ENCODE data around the gene GDF7.

The GDF7 gene

DNA sequence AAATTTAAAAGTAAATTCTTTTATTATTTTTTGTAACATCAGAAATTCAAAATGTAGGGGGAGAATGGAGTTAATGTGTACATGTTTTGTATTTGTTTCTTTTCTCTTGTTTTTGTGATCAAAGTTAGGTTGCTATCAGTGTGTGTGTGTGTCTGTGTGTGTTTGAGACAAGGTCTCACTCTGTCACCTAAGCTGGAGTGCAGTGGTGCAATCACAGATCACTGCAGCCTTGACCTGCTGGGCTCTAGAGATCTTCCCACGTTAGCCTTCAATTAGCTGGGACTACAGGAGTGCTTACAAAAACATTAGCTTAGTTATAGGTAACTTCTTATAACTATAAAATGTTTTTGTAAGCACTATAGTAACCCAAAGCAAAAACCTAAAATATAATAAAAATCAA lies 50.7 kb downstream of the GDF7 start:
- TF ChIP-seq, protein P1, sequence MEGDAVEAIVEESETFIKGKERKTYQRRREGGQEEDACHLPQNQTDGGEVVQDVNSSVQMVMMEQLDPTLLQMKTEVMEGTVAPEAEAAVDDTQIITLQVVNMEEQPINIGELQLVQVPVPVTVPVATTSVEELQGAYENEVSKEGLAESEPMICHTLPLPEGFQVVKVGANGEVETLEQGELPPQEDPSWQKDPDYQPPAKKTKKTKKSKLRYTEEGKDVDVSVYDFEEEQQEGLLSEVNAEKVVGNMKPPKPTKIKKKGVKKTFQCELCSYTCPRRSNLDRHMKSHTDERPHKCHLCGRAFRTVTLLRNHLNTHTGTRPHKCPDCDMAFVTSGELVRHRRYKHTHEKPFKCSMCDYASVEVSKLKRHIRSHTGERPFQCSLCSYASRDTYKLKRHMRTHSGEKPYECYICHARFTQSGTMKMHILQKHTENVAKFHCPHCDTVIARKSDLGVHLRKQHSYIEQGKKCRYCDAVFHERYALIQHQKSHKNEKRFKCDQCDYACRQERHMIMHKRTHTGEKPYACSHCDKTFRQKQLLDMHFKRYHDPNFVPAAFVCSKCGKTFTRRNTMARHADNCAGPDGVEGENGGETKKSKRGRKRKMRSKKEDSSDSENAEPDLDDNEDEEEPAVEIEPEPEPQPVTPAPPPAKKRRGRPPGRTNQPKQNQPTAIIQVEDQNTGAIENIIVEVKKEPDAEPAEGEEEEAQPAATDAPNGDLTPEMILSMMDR (IDR thresholded peaks at IDR 0.05; ENCODE audit: low read depth, low read length, missing control alignments), result no peak
- no peak overlapping the region for H3K4me3 ChIP-seq (ENCODE audit: low read depth, low read length)
- DNase-seq (ENCODE audit: low read depth), result no peak

DNA sequence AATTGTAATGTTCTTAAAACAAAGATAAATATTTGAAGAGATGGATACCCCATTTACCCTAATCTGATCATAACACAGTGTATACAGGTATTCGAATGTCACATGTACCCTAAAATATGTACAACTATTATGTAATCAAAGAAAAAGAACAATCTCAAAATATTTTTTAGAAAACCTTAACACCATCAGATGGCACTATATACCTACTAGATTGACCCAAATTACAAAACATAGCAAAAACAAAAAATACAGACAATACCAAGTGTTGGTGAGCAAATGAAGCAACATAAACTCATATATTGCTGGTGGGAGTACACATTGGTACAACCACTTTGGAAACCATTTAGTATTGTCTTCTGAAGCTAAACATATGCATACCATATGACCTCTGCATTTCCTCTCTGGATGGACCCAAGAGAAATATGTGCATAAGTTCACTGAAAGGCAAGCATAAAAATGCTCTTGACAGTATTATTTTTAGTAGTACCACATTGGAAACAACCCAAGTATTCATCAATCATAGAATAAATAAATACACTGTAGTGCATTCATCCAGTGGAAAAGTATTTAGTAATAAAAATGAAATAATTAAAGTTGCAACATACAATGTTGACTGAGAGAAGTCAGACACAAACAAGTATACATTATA lies 55.8 kb downstream of the GDF7 start:
- no peak for DNase-seq (ENCODE audit: low read depth)

DNA sequence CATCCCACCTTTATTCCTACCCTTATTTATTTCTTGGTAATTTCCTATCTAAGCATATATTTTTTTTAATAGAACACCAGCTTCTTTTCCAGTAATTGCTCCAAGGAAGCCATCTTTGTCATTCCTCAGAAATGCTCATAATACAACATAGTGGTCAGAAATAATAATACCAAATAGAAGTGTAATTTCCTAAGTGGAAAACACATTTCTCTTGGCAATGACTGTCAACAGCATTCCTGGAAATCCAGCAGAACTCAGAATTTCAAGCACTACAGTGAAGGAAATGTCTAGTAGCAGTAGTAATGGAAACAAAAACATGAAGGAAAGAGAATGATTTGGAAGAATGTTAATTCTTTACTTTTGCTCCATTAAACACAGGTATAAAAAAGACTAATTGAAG lies 56.6 kb downstream of the GDF7 start:
- TF ChIP-seq, protein P1 (IDR thresholded peaks at IDR 0.05; ENCODE audit: low read depth, low read length, missing control alignments), result no peak
- H3K4me3 ChIP-seq (ENCODE audit: low read depth, low read length), result no peak overlapping the region
- DNase-seq (ENCODE audit: low read depth), result no peak

More for the DNA sequence above, 55.8 kb downstream of the GDF7 start:
- TF ChIP-seq, protein P1 (IDR thresholded peaks at IDR 0.05; ENCODE audit: low read depth, low read length, missing control alignments), result no peak
- H3K4me3 ChIP-seq (ENCODE audit: low read depth, low read length), result no peak overlapping the region

DNA sequence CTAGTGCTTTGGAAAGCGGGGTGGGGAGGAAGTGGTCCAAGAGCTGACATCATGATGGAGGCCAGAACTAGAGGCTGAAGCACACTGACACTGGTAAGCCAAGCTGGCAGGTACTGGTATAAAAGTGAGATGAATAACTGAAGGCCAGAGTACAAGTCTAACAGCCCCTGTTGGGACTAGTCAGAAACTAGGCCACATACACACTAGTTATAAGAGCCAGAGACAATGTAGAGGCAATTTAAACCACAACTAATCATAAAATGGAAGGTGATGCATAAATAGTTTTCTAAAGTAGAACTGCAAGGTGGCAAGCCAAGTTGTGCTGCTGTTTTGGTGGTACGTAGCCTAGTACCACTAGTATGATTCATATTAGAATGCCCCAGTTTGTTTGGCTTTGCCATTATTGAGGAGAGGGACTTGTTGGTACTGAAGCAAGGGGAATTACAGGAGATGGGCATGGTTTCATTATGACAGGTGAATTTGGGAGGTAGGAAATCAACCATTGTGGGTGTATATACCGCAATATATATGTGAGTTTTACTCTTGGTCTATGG lies 57.6 kb downstream of the GDF7 start:
- DNase-seq (ENCODE audit: low read depth), result no peak
- H3K4me3 ChIP-seq (ENCODE audit: low read depth, low read length), result no peak overlapping the region
- TF ChIP-seq, protein P1 (IDR thresholded peaks at IDR 0.05; ENCODE audit: low read depth, low read length, missing control alignments), result no peak

DNA sequence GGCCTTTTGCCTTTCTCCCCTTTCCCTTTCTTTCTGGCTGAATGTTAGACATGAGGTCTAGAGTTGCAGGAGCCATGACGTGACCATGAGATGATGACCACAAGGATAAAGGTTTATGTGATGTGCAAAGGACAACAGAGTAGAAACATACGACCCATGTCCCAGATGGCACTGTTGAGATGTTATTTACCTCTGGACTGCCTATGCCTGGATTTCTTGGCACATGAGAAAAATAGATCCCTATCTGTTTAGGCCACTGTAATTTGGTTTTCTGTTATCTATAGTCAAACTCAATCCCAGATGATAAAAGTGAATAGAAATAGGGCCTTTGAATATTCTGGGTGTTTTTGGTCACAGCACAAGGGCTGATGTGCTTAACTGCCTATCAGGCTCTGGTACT lies 58.8 kb downstream of the GDF7 start:
- no peak for DNase-seq (ENCODE audit: low read depth)
- H3K4me3 ChIP-seq (ENCODE audit: low read depth, low read length), result no peak overlapping the region
- TF ChIP-seq, protein P1 (IDR thresholded peaks at IDR 0.05; ENCODE audit: low read depth, low read length, missing control alignments), result no peak

DNA sequence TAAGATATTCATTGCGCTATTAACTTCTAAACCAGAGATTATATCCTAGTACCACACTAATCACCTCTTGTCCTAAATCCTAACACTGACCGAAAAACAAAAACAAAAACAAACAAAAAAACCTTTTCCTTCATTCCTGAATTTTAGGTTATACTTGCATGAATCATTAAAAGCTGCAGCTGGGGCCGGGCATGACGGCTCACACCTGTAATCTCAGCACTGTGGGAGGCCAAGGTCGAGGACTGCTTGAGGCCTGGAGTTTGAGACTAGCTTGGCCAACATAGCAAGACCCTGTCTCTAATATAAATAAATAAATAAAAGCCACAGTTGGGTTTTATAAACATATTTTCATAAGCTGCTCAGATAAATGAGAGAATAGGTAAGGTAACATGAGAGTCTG lies 60.0 kb downstream of the GDF7 start:
- DNase-seq (ENCODE audit: low read depth), result no peak
- H3K4me3 ChIP-seq (ENCODE audit: low read depth, low read length), result no peak overlapping the region
- TF ChIP-seq, protein P1 (IDR thresholded peaks at IDR 0.05; ENCODE audit: low read depth, low read length, missing control alignments), result no peak

Measured in GM12864 (cell line).